Measurements from ENCODE around the gene PPP2R2B.

The PPP2R2B gene

DNA sequence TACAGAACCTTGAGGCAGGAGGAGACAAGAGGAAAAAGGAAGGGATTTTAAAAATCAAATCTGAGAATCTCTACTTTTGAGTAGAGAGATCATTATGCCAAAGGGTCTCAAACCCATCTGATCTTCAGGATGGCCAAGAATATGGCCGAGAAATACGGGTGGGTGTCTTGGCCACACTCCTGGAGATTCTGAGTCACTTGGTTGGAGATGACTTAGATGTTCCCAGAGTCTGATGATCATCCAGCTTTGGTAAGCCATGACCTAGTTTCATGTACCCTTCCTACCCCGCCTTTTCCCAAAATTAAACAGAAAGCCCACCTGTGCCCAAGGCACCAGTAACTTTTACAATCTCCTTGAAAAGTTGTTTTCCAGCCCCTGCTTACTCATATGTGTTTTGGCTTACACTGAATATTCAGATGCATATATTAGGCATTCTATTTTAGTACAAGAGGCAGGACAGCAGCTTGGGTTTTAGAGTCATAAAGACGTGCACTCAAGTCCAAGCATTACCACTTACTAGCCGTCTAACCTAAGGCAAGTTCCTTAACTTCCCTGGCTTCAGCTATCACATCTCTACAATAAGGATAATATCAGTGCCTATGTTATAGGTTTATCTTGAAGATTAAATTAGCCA is 195.5 kb downstream of the PPP2R2B start:
- no peak for TF ChIP-seq MYC (IDR thresholded peaks at IDR 0.05; ENCODE audit: low read depth, low read length)
- TF ChIP-seq CTCF (IDR thresholded peaks at IDR 0.05; ENCODE audit: low read depth, low read length) = no peak
- no peak for TF ChIP-seq POLR2A (IDR thresholded peaks at IDR 0.05; ENCODE audit: extremely low read depth, insufficient read length)
- no peak for TF ChIP-seq MAX (IDR thresholded peaks at IDR 0.05; ENCODE audit: low read depth, low read length)
- no peak overlapping the region for H3K4me3 ChIP-seq (ENCODE audit: low read depth, low read length)
- no peak for DNase-seq (ENCODE audit: low read depth)

DNA sequence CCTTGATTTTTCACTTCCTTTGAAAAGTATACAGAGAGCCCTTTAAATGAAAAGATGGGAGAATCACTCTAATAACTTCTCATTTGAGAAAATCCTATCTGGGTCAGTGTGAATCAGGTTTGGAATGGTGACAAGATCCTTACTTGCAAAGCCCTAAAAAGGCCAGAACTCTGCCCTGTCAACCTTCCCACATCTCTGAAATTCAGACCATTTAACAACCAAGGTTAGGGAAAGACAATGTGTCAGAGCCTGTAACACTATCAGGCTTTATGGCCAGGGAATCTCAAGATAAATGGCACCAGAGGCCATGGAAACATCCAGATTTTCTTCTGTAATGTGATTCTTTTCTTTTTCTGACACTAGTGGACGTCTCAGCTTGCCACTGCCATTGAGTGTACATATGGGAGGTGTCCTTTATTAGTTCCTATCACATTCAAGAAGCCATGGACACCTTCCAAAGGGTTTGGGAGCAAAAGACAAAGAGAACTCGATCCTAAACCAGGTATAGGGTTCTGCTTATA is 196.9 kb downstream of the PPP2R2B start:
- no peak overlapping the region for H3K4me3 ChIP-seq (ENCODE audit: low read depth, low read length)
- no peak for DNase-seq (ENCODE audit: low read depth)
- TF ChIP-seq MAX (IDR thresholded peaks at IDR 0.05; ENCODE audit: low read depth, low read length) = no peak

- no peak for DNase-seq (ENCODE audit: low read depth)
- TF ChIP-seq MYC (IDR thresholded peaks at IDR 0.05; ENCODE audit: low read depth, low read length) (no peak), POLR2A (IDR thresholded peaks at IDR 0.05; ENCODE audit: extremely low read depth, insufficient read length) (no peak), CTCF (IDR thresholded peaks at IDR 0.05; ENCODE audit: low read depth, low read length) (no peak), MAX (IDR thresholded peaks at IDR 0.05; ENCODE audit: low read depth, low read length) (no peak)
- H3K4me3 ChIP-seq (ENCODE audit: low read depth, low read length) = no peak overlapping the region
These were observed 197.5 kb downstream of the PPP2R2B start for GRCh38 chr5:146680846-146681584.

GRCh38 chr5:146675636-146676035 is 202.9 kb downstream of the PPP2R2B start:
- DNase-seq (ENCODE audit: low read depth) = no peak
- no peak overlapping the region for H3K4me3 ChIP-seq (ENCODE audit: low read depth, low read length)
- no peak for TF ChIP-seq MYC (IDR thresholded peaks at IDR 0.05; ENCODE audit: low read depth, low read length)

GRCh38 chr5:146672866-146673265 is 205.7 kb downstream of the PPP2R2B start:
- no peak overlapping the region for H3K4me3 ChIP-seq (ENCODE audit: low read depth, low read length)
- no peak for DNase-seq (ENCODE audit: low read depth)
- TF ChIP-seq MAX (IDR thresholded peaks at IDR 0.05; ENCODE audit: low read depth, low read length) (no peak), MYC (IDR thresholded peaks at IDR 0.05; ENCODE audit: low read depth, low read length) (no peak), POLR2A (IDR thresholded peaks at IDR 0.05; ENCODE audit: extremely low read depth, insufficient read length) (no peak), CTCF (IDR thresholded peaks at IDR 0.05; ENCODE audit: low read depth, low read length) (no peak)

- H3K4me3 ChIP-seq (ENCODE audit: low read depth, low read length) = no peak overlapping the region
- no peak for DNase-seq (ENCODE audit: low read depth)
- TF ChIP-seq MYC (IDR thresholded peaks at IDR 0.05; ENCODE audit: low read depth, low read length) (no peak), POLR2A (IDR thresholded peaks at IDR 0.05; ENCODE audit: extremely low read depth, insufficient read length) (no peak), MAX (IDR thresholded peaks at IDR 0.05; ENCODE audit: low read depth, low read length) (no peak), CTCF (IDR thresholded peaks at IDR 0.05; ENCODE audit: low read depth, low read length) (no peak)
These were observed 206.8 kb downstream of the PPP2R2B start for GRCh38 chr5:146671561-146672295.
